Transverse colon (tissue), 4 donors: Measurements from ENCODE around the gene CYP4Z1.
"Not testable (repeated sequence)": the region's sequence is repeated elsewhere in the genome, so short reads cannot be mapped to it uniquely, and the experiment has no call there.

Experiments
- EP300 ChIP-seq: sonication (generic); formaldehyde crosslinking; IDR thresholded peaks from one replicate; pipeline ENCODE4 v1.6.1; 2017; ENCODE audit warnings: antibody characterized with exemption, low read depth
- POLR2A ChIP-seq: fragments of 450-650 bp; IDR thresholded peaks from one replicate; pipeline ENCODE4 v1.6.1; 2016; ENCODE audit warnings: antibody characterized with exemption, mild to moderate bottlenecking, moderate library complexity
- POLR2AphosphoS5 ChIP-seq, 3 donors: sonication (generic); formaldehyde crosslinking; IDR thresholded peaks; one replicate each; pipeline ENCODE4 v1.6.1; 2016; ENCODE audit warnings: antibody characterized with exemption in 3 of 3
- TF ChIP-seq, protein P1 (sequence below), 5 experiments: fragments of 200-600 bp in 3 of 5; fragments of 450-650 bp in 2 of 5; sonication (generic) in 3 of 5; IDR thresholded peaks; 1 replicate in 2 of 5; 2 replicates in 3 of 5; pipeline ENCODE4 v1.5.1; 2016 to 2017; ENCODE audit warnings: antibody characterized with exemption in 5 of 5, inconsistent platforms in 3 of 5, mild to moderate bottlenecking in 2 of 5, moderate library complexity in 1 of 5

DNA sequence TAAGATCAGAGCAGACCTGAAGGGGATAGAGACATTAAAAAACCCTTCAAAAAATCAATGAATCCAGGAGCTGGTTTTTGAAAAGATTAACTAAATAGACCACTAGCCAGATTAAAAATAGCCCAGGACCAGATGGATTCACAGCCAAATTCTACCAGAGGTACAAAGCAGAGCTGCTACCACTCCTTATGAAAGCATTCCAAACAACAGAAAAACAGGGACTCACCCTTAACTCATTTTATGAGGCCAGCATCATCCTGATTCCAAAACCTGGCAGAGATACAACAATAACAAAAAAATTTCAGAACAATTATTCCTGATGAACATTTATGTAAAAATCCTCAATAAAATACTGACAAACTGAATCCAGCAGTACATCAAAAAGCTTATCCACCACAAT, 89.4 kb downstream of the CYP4Z1 start:
- not testable (repeated sequence) for TF ChIP-seq POLR2A; POLR2AphosphoS5 (IDR thresholded peaks at IDR 0.05); EP300
- TF ChIP-seq, protein P1, sequence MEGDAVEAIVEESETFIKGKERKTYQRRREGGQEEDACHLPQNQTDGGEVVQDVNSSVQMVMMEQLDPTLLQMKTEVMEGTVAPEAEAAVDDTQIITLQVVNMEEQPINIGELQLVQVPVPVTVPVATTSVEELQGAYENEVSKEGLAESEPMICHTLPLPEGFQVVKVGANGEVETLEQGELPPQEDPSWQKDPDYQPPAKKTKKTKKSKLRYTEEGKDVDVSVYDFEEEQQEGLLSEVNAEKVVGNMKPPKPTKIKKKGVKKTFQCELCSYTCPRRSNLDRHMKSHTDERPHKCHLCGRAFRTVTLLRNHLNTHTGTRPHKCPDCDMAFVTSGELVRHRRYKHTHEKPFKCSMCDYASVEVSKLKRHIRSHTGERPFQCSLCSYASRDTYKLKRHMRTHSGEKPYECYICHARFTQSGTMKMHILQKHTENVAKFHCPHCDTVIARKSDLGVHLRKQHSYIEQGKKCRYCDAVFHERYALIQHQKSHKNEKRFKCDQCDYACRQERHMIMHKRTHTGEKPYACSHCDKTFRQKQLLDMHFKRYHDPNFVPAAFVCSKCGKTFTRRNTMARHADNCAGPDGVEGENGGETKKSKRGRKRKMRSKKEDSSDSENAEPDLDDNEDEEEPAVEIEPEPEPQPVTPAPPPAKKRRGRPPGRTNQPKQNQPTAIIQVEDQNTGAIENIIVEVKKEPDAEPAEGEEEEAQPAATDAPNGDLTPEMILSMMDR (IDR thresholded peaks at IDR 0.05) = not testable (repeated sequence)
